Stomach (tissue), 4 donors: Measurements from ENCODE around the gene BAIAP2L2.

Experiments used
- CTCF ChIP-seq, 7 experiments: fragments of 450-650 bp in 4 of 7; fragments of 200-600 bp in 3 of 7; sonication (generic) in 3 of 7; IDR thresholded peaks; one replicate each; pipeline ENCODE4 v1.5.1; 2016 to 2019; ENCODE audit warnings: antibody characterized with exemption in 7 of 7, control low read depth in 2 of 7, mild to moderate bottlenecking in 1 of 7
- POLR2A ChIP-seq, 4 donors: fragments of 450-650 bp; IDR thresholded peaks; one replicate each; pipeline ENCODE4 v1.6.1; 2016; ENCODE audit warnings: antibody characterized with exemption in 4 of 4, control low read depth in 2 of 4, mild to moderate bottlenecking in 1 of 4, moderate library complexity in 1 of 4
- POLR2AphosphoS5 ChIP-seq, 3 donors: sonication (generic); formaldehyde crosslinking; IDR thresholded peaks; one replicate each; pipeline ENCODE4 v1.6.1; 2016; ENCODE audit warnings: antibody characterized with exemption in 3 of 3

GRCh38 chr22:38122616-38123015 lies 12.1 kb upstream of the BAIAP2L2 start:
- TF ChIP-seq POLR2A (IDR thresholded peaks at IDR 0.05) (no peak), CTCF (IDR thresholded peaks at IDR 0.05) (no peak), POLR2AphosphoS5 (IDR thresholded peaks at IDR 0.05) (no peak)
